ENCODE measurements around the gene COL18A1. TPM values are rescaled to one million over a fixed set of nuclear protein-coding genes. Genes with fewer than 3 reads are reported as not detected.

The COL18A1 gene
- total and polyA plus RNA-seq, 7 experiments from 2014 or later = 7.0 to 89.8 (median 15.4) TPM

DNA sequence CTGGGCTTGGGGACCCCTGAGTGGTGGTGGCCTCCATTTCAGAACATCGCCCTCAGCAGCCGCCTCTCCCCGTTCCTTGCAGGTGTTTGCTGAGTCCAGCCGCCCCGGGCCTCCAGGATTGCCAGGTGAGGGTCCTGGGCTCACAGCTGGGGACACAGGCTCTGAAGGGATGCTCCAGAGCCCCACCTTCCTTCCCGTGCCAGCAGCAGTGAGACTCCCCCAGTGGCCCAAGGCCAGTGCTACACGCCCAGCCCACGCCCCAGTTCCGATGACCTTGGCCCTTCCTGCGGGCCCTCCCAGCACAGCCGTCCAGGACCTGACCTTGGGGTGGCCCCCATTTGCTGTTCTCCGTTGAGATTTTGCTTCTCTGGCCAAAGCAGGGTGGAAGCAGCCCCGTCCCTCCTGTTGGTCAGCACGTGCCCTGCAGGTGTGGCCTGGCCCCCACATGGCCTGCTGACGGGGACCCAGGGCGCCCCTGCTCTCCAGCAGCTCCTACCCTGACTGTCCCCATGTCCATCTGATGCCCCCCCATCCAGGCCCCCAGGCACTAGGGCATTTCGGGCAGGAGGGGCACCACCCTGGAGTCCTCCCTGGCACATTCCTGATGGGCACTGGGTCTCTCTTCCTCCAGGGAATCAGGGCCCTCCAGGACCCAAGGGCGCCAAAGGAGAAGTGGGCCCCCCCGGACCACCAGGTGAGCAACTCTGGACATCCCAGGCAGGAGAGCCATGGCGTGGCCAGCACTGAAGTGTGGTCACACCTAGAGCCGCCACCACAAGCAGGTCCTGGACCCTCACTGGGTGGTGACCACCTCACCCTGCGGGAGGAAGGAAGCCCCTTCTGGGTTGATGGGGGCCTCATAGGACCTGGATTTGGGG lies 92.2 kb downstream of the COL18A1 start:
- ChIA-PET POLR2A (no interaction called here), CTCF (no interaction called here)
- no peaks in the 10 kb centered on the region for H3K27me3 Mint-ChIP-seq
- H3K4me1 Mint-ChIP-seq = peaks cover 3 to 14% (median 10%) of the 10 kb centered on the region in 7 donors
- Histone ChIP-seq H3K4me1 (ENCODE audit: control insufficient read depth in 2 of 2, insufficient read depth in 2 of 2, low read length in 2 of 2) (no peaks in the 10 kb centered on the region), H3K4me3 (ENCODE audit: low read length) (no peak overlapping the region), H3K27ac (ENCODE audit: low read depth, low read length) (no peak overlapping the region), H3K27me3 (ENCODE audit: control insufficient read depth in 2 of 2, insufficient read depth in 2 of 2, low read length in 2 of 2) (no peaks in the 10 kb centered on the region), H3K36me3 (ENCODE audit: control insufficient read depth in 2 of 3, insufficient read depth in 3 of 3, low read length in 3 of 3) (peaks cover 0 to 47% (median 4%) of the 10 kb centered on the region in 3 experiments), H3K9me3 (ENCODE audit: control insufficient read depth in 2 of 3, low read length in 3 of 3) (no peaks in the 10 kb centered on the region)
- no peak overlapping the region for H3K27ac Mint-ChIP-seq
- intact Hi-C loops (cut with micrococcal nuclease) = no loop called here
- DNase-seq (peak in 1 of 9 donors; percentile 2), ATAC-seq (no peak)
- H3K9me3 Mint-ChIP-seq = peaks cover 0 to 6% (median 0%) of the 10 kb centered on the region in 11 donors
- H3K36me3 Mint-ChIP-seq = peaks cover 0 to 10% (median 2%) of the 10 kb centered on the region in 5 donors
- H3K4me3 Mint-ChIP-seq = no peak overlapping the region

DNA sequence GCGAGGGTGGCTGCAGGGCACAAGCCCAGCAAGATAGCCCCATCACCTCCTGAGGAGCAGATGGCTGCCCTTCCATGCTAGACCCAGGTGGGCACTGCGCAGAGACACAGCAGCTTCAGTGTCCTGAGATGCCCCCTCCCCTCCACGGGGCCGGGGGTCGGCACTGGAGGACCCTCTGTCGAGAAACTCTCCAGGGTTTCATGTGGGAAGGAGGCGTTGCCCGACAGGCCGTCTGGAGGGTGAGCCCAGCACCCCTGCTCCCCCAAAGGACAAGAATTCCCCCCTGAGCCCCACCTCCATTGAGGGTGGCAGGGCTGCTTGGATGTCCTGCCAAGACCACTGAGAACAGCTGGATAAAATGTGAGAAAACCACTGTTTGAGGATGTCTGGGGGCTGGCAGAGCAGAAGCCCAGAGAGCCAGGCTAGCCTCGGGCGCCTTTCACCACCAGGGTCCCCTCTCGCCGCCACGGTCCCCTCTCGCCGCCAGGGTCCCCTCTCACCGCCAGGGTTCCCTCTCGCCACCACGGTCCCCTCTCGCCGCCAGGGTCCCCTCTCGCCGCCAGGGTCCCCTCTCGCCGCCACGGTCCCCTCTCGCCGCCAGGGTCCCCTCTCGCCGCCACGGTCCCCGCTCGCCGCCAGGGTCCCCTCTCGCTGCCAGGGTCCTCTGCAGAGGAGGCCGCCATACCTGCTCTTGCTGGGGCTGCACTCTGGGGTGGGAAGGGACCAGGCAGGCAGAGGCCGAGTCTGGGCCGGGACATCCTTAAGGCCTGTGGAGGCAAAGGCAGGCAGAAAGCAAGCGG lies 93.1 kb downstream of the COL18A1 start:
- H3K4me3 Mint-ChIP-seq = no peak overlapping the region
- Histone ChIP-seq H3K9me3 (ENCODE audit: control insufficient read depth in 2 of 3, low read length in 3 of 3) (no peaks in the 10 kb centered on the region), H3K4me1 (ENCODE audit: control insufficient read depth in 2 of 2, insufficient read depth in 2 of 2, low read length in 2 of 2) (no peaks in the 10 kb centered on the region), H3K36me3 (ENCODE audit: control insufficient read depth in 2 of 3, insufficient read depth in 3 of 3, low read length in 3 of 3) (peaks cover 0 to 47% (median 4%) of the 10 kb centered on the region in 3 experiments), H3K4me3 (ENCODE audit: low read length) (no peak overlapping the region), H3K27me3 (ENCODE audit: control insufficient read depth in 2 of 2, insufficient read depth in 2 of 2, low read length in 2 of 2) (no peaks in the 10 kb centered on the region), H3K27ac (ENCODE audit: low read depth, low read length) (no peak overlapping the region)
- H3K27ac Mint-ChIP-seq = no peak overlapping the region
- H3K27me3 Mint-ChIP-seq = no peaks in the 10 kb centered on the region
- ChIA-PET POLR2A (no interaction called here), CTCF (no interaction called here)
- intact Hi-C loops (cut with micrococcal nuclease) = no loop called here
- H3K4me1 Mint-ChIP-seq = peaks cover 3 to 15% (median 12%) of the 10 kb centered on the region in 7 donors
- ATAC-seq (no peak), DNase-seq (no peak)
- peaks cover 0 to 16% (median 5%) of the 10 kb centered on the region in 5 donors for H3K36me3 Mint-ChIP-seq
- peaks cover 0 to 7% (median 0%) of the 10 kb centered on the region in 11 donors for H3K9me3 Mint-ChIP-seq

DNA sequence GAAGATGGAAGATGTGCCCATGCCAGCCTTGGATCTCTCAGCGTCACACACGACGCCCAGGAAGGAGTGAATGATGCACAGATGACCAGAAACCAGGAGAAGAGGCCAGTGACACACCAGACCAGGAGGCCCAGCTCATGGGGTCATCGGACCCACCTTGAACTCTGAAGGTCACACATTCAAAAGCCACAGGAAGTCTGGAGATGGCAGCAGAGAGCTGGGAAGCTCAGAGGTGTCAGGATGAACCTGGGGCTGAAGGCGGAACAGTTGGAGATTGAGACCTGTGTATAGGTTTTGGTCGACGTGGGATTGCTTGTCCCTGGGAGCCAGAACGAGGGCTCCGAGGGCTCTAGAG lies 93.7 kb downstream of the COL18A1 start:
- H3K4me1 Mint-ChIP-seq = peaks cover 3 to 15% (median 12%) of the 10 kb centered on the region in 7 donors
- Histone ChIP-seq H3K27me3 (ENCODE audit: control insufficient read depth in 2 of 2, insufficient read depth in 2 of 2, low read length in 2 of 2) (no peaks in the 10 kb centered on the region), H3K4me3 (ENCODE audit: low read length) (no peak overlapping the region), H3K27ac (ENCODE audit: low read depth, low read length) (no peak overlapping the region), H3K36me3 (ENCODE audit: control insufficient read depth in 2 of 3, insufficient read depth in 3 of 3, low read length in 3 of 3) (peaks cover 0 to 47% (median 4%) of the 10 kb centered on the region in 3 experiments), H3K4me1 (ENCODE audit: control insufficient read depth in 2 of 2, insufficient read depth in 2 of 2, low read length in 2 of 2) (no peaks in the 10 kb centered on the region), H3K9me3 (ENCODE audit: control insufficient read depth in 2 of 3, low read length in 3 of 3) (no peaks in the 10 kb centered on the region)
- peaks cover 0 to 8% (median 0%) of the 10 kb centered on the region in 11 donors for H3K9me3 Mint-ChIP-seq
- ChIA-PET POLR2A (no interaction called here), CTCF (no interaction called here)
- ATAC-seq = no peak
- no peak overlapping the region for H3K4me3 Mint-ChIP-seq
- H3K36me3 Mint-ChIP-seq = peaks cover 0 to 16% (median 5%) of the 10 kb centered on the region in 5 donors
- H3K27me3 Mint-ChIP-seq = no peaks in the 10 kb centered on the region
- H3K27ac Mint-ChIP-seq = peak overlapping the region in 1 of 9 donors; percentile 82
- intact Hi-C loops (cut with micrococcal nuclease) = no loop called here
- no peak for DNase-seq

DNA sequence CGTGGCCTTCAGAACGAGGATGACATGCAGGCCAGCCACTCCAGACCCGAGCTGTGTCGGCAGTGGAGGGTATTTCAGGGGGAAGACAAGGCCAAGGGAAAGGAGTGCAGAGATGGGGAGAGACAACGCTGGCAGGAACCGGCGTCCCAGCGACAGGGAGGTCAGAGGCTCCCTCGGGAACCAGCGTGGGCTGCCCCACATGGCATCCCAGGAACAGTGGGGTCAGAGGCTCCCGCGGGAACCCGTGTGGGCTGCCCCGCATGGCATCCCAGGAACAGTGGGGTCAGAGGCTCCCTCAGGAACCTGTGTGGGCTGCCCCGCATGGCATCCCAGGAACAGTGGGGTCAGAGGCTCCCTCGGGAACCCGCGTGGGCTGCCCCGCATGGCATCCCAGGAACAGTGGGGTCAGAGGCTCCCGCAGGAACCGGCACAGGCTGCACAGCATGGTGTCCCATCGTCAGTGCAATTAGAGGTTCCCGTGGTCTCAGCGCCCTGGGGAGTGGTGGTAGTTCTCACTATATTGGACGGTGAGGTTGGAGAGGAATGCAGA lies 94.3 kb downstream of the COL18A1 start:
- Histone ChIP-seq H3K27ac (ENCODE audit: low read depth, low read length) (no peak overlapping the region), H3K4me3 (ENCODE audit: low read length) (no peak overlapping the region), H3K27me3 (ENCODE audit: control insufficient read depth in 2 of 2, insufficient read depth in 2 of 2, low read length in 2 of 2) (no peaks in the 10 kb centered on the region), H3K4me1 (ENCODE audit: control insufficient read depth in 2 of 2, insufficient read depth in 2 of 2, low read length in 2 of 2) (no peaks in the 10 kb centered on the region), H3K36me3 (ENCODE audit: control insufficient read depth in 2 of 3, insufficient read depth in 3 of 3, low read length in 3 of 3) (peaks cover 0 to 41% (median 4%) of the 10 kb centered on the region in 3 experiments), H3K9me3 (ENCODE audit: control insufficient read depth in 2 of 3, low read length in 3 of 3) (no peaks in the 10 kb centered on the region)
- DNase-seq (no peak), ATAC-seq (no peak)
- CTCF ChIA-PET = no interaction called here
- Mint-ChIP-seq H3K36me3 (peaks cover 0 to 16% (median 5%) of the 10 kb centered on the region in 5 donors), H3K4me3 (peak overlapping the region in 1 of 10 donors; percentile 7), H3K9me3 (peaks cover 0 to 8% (median 0%) of the 10 kb centered on the region in 11 donors), H3K27ac (peak overlapping the region in 4 of 9 donors; percentile 39 to 85 (median 62)), H3K27me3 (no peaks in the 10 kb centered on the region), H3K4me1 (peaks cover 3 to 15% (median 12%) of the 10 kb centered on the region in 7 donors)
- POLR2A ChIA-PET = no interaction called here
- intact Hi-C loops (cut with micrococcal nuclease) = no loop called here

DNA sequence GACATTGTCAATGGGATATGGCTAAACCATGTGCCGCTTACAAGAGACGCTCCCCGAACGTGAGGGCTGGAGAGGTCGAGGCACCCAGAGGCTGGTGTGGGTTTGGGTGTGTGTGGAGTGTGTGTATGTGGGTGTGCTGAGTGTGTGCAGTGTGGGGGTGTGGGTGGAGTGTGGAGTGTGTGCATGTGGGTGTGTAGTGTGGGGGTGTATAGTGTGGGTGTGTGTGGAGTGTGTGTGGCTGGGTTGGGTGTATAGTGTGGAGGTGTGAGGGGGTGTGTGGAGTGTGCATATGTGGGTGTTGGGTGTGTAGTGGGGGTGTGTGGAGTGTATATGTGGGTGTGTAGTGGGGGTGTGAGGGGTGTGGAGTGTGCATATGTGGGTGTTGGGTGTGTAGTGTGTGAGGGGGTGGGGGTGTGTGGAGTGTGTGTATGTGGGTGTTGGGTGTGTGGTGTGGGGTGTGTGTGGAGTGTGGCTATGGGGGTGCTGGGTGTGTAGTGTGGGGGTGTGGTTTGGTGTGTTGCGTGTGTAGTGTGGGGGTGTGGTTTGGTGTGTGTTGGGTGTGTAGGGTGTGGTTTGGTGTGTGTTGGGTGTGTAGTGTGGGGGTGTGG lies 95.1 kb downstream of the COL18A1 start:
- Histone ChIP-seq H3K4me1 (ENCODE audit: control insufficient read depth in 2 of 2, insufficient read depth in 2 of 2, low read length in 2 of 2) (no peaks in the 10 kb centered on the region), H3K36me3 (ENCODE audit: control insufficient read depth in 2 of 3, insufficient read depth in 3 of 3, low read length in 3 of 3) (peaks cover 0 to 35% (median 4%) of the 10 kb centered on the region in 3 experiments), H3K4me3 (ENCODE audit: low read length) (no peak overlapping the region), H3K27ac (ENCODE audit: low read depth, low read length) (no peak overlapping the region), H3K27me3 (ENCODE audit: control insufficient read depth in 2 of 2, insufficient read depth in 2 of 2, low read length in 2 of 2) (no peaks in the 10 kb centered on the region), H3K9me3 (ENCODE audit: control insufficient read depth in 2 of 3, low read length in 3 of 3) (no peaks in the 10 kb centered on the region)
- H3K4me3 Mint-ChIP-seq = peak overlapping the region in 1 of 10 donors; percentile 30
- H3K27me3 Mint-ChIP-seq = no peaks in the 10 kb centered on the region
- peaks cover 3 to 15% (median 12%) of the 10 kb centered on the region in 7 donors for H3K4me1 Mint-ChIP-seq
- intact Hi-C loops (cut with micrococcal nuclease) = no loop called here
- ATAC-seq (no peak), DNase-seq (no peak)
- H3K36me3 Mint-ChIP-seq = peaks cover 0 to 16% (median 5%) of the 10 kb centered on the region in 5 donors
- peak overlapping the region in 4 of 9 donors; percentile 39 to 85 (median 41) for H3K27ac Mint-ChIP-seq
- ChIA-PET POLR2A (no interaction called here), CTCF (no interaction called here)
- peaks cover 0 to 8% (median 0%) of the 10 kb centered on the region in 11 donors for H3K9me3 Mint-ChIP-seq
